Stomach smooth muscle (tissue), 2 donors: ENCODE measurements around the gene RNU5B-1.
A peak's percentile ranks its signal among the peaks of the same experiment; 100 is the strongest.
"Not testable (repeated sequence)": the region's sequence is repeated elsewhere in the genome, so short reads cannot be mapped to it uniquely, and the experiment has no call there.

Source experiments
- H3K27ac ChIP-seq: one replicate; pipeline ENCODE4 v1.7.0; 2013; ENCODE audit warnings: mild to moderate bottlenecking, low read length, inconsistent platforms
- H3K27me3 ChIP-seq, 2 donors: one replicate each; pipeline ENCODE4 v1.7.0; 2013; ENCODE audit warnings: low read length in 2 of 2; ENCODE audit not compliant: insufficient read depth in 2 of 2, control insufficient read depth in 1 of 2
- H3K36me3 ChIP-seq, 2 donors: one replicate each; pipeline ENCODE4 v1.7.0; 2013; ENCODE audit warnings: low read length in 2 of 2; ENCODE audit not compliant: control insufficient read depth in 2 of 2, insufficient read depth in 2 of 2
- H3K4me1 ChIP-seq: one replicate; pipeline ENCODE4 v1.7.0; 2013; ENCODE audit warnings: low read length; ENCODE audit not compliant: control insufficient read depth, insufficient read depth
- H3K4me3 ChIP-seq, 2 donors: one replicate each; pipeline ENCODE4 v1.7.0; 2013; ENCODE audit warnings: low read length in 2 of 2
- H3K9ac ChIP-seq, 2 donors: one replicate each; pipeline ENCODE4 v1.7.0; 2013; ENCODE audit warnings: low read length in 2 of 2, mild to moderate bottlenecking in 1 of 2
- H3K9me3 ChIP-seq, 2 donors: one replicate each; pipeline ENCODE4 v1.7.0; 2013; ENCODE audit warnings: low read length in 2 of 2; ENCODE audit not compliant: control insufficient read depth in 2 of 2
- donor health status: healthy.
- donor health status: Pancreatic carcinoma.

The RNU5B-1 gene

GRCh38 chr15:65270811-65271545 is 33.5 kb upstream of the RNU5B-1 start:
- H3K27me3 ChIP-seq, H3K9me3 ChIP-seq, H3K36me3 ChIP-seq: not testable (repeated sequence)
- Histone ChIP-seq H3K4me1 (peaks cover 12% of the 10 kb centered on the region), H3K27ac (peak overlapping the region; percentile 80), H3K9ac (peak overlapping the region; percentile 24 to 72), H3K4me3 (peak overlapping the region in 1 of 2 donors; percentile 47)

- Histone ChIP-seq H3K27ac (no peak overlapping the region), H3K36me3 (peaks cover 2 to 8% of the 10 kb centered on the region in 2 donors), H3K4me3 (no peak overlapping the region), H3K9ac (no peak overlapping the region), H3K27me3 (no peaks in the 10 kb centered on the region), H3K4me1 (peaks cover 6% of the 10 kb centered on the region), H3K9me3 (no peaks in the 10 kb centered on the region)
Measured at GRCh38 chr15:65275104-65275727, 29.3 kb upstream of the RNU5B-1 start.

- Histone ChIP-seq H3K27me3 (no peaks in the 10 kb centered on the region), H3K27ac (no peak overlapping the region), H3K4me3 (no peak overlapping the region), H3K36me3 (peaks cover 0 to 8% of the 10 kb centered on the region in 2 donors), H3K9me3 (no peaks in the 10 kb centered on the region), H3K9ac (no peak overlapping the region), H3K4me1 (peaks cover under 1% of the 10 kb centered on the region)
Measured at GRCh38 chr15:65275728-65276126, 28.8 kb upstream of the RNU5B-1 start.

- Histone ChIP-seq H3K9me3 (no peaks in the 10 kb centered on the region), H3K9ac (no peak overlapping the region), H3K36me3 (peaks cover 0 to 8% of the 10 kb centered on the region in 2 donors), H3K4me1 (no peaks in the 10 kb centered on the region), H3K27me3 (no peaks in the 10 kb centered on the region), H3K4me3 (no peak overlapping the region), H3K27ac (no peak overlapping the region)
Measured at GRCh38 chr15:65277015-65277414, 27.5 kb upstream of the RNU5B-1 start.

GRCh38 chr15:65278480-65278879 is 26.0 kb upstream of the RNU5B-1 start:
- Histone ChIP-seq H3K27ac (no peak overlapping the region), H3K27me3 (no peaks in the 10 kb centered on the region)

GRCh38 chr15:65285291-65286068 is 19.0 kb upstream of the RNU5B-1 start:
- H3K4me1 ChIP-seq, result peaks cover 29% of the 10 kb centered on the region
- H3K36me3 ChIP-seq, result no peaks in the 10 kb centered on the region
- H3K9me3 ChIP-seq, result no peaks in the 10 kb centered on the region
- no peaks in the 10 kb centered on the region for H3K27me3 ChIP-seq
- peak overlapping the region; percentile 76 for H3K27ac ChIP-seq
- peak overlapping the region; percentile 76 to 85 for H3K9ac ChIP-seq
- H3K4me3 ChIP-seq, result peak overlapping the region; percentile 69 to 89

More at GRCh38 chr15:65278480-65278879, 26.0 kb upstream of the RNU5B-1 start:
- H3K9ac ChIP-seq, result peak overlapping the region in 1 of 2 donors; percentile 42
- H3K4me3 ChIP-seq, result no peak overlapping the region
- peaks cover 5% of the 10 kb centered on the region for H3K4me1 ChIP-seq
- no peaks in the 10 kb centered on the region for H3K9me3 ChIP-seq
- peaks cover 0 to 8% of the 10 kb centered on the region in 2 donors for H3K36me3 ChIP-seq

GRCh38 chr15:65286069-65286703 is 18.3 kb upstream of the RNU5B-1 start:
- peak overlapping the region; percentile 76 to 85 for H3K9ac ChIP-seq
- no peaks in the 10 kb centered on the region for H3K9me3 ChIP-seq
- H3K27me3 ChIP-seq, result no peaks in the 10 kb centered on the region
- H3K27ac ChIP-seq, result peak overlapping the region; percentile 76
- peaks cover 29% of the 10 kb centered on the region for H3K4me1 ChIP-seq
- peak overlapping the region; percentile 69 to 89 for H3K4me3 ChIP-seq
- no peaks in the 10 kb centered on the region for H3K36me3 ChIP-seq

GRCh38 chr15:65286704-65287519 is 17.6 kb upstream of the RNU5B-1 start, which contains the start of gene PARP16:
TSS of gene PARP16 (minus strand) at chr15:65286883. CDS start at chr15:65286426, 457 bp downstream.
- H3K4me1 ChIP-seq, result peaks cover 29% of the 10 kb centered on the region
- peak within 1 kb of the TSS; percentile 76 for H3K27ac ChIP-seq
- H3K4me3 ChIP-seq, result peak within 1 kb of the TSS; percentile 69 to 89
- peak within 1 kb of the TSS; percentile 76 to 85 for H3K9ac ChIP-seq
- H3K27me3 ChIP-seq, result no peaks in the 10 kb centered on the region
- no peaks in the 10 kb centered on the region for H3K36me3 ChIP-seq
- no peaks in the 10 kb centered on the region for H3K9me3 ChIP-seq

GRCh38 chr15:65287520-65287855 is 17.0 kb upstream of the RNU5B-1 start:
- Histone ChIP-seq H3K4me3 (peak overlapping the region in 1 of 2 donors; percentile 89), H3K9ac (peak overlapping the region; percentile 47 to 76), H3K9me3 (no peaks in the 10 kb centered on the region), H3K4me1 (peaks cover 29% of the 10 kb centered on the region), H3K27me3 (no peaks in the 10 kb centered on the region), H3K27ac (peak overlapping the region; percentile 76), H3K36me3 (no peaks in the 10 kb centered on the region)
